Activated T-helper 9 cell treated with anti-CD3 and anti-CD28 coated beads, Interleukin-2, amount 50 U/mL, for 16 hours (primary cell): ENCODE measurements around the gene DMBT1.

Experiments
- DNase-seq: peaks from one replicate; pipeline ENCODE4 v3.0.0-alpha.2; 2020; ENCODE audit warnings: low read depth

The DMBT1 gene

DNA sequence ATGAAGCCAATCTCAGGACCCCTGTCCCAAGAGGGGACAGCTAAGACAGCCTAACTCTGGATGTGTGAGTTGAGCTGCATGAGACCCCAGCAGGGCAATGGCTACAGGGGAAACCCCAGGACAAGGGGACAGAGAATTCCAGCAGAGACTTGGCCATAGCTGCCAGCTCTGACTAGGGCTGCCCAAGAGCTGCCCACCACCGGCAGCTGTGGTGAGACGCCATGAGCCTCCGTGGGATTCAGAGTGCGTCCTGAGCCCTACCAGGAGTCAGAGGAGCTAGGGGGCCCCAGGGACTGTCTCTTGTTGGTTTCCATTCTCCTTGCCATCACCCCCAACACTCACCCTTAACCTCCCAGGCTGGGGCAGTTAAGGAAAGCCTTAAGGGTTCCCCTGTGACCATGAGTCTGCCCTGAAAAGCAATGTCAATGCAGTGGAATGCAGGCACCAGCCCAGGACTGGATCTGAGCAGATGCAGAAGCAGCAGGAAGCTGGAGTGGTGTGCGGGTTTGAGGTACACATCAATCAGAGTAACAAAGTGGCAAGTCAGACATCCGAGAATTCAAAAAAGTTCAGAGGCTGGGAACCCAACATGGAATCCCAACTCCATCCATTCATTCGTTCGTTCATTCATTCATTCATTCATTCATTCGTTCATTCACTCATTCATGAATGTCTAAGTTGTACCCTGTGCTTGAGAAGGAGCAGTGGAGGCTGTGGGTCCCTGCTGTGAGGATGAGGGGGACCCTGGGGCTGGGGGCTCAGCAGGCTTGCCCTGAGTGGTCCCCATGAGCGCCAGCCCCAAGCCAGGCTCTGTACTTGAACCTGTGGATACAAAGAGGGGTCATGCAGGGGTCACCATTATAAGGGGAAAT, 86.2 kb downstream of the DMBT1 start:
- DNase-seq: no peak

DNA sequence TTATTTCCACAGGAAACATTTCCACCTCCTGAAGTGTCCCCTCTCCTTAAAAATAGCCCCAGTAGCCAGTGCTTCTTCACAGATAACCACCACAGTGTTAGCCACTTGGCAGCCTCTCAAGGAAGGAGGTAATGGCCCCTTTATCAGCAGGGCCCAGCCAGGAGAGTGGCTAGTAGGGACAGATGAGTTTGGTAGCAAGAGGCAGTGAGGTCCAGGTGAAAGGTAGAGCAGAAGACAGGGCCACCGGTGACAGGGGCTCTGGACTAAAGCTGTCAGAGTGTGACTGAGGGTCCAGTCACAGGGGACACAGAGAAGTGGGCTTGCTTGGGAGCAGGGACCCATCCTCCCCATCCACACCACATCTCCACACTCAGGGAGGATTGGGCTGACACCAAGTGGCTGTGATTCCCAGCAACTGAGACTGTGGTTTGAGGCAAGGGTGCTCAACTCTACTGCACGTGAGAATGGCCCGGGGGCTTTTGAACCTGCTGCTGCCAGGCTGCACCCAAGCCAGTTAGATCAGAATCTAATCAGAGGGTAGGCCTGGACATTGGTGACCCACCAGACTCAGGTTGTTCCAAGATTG, 86.9 kb downstream of the DMBT1 start:
- no peak for DNase-seq

GRCh38 chr10:122648599-122649428, 88.3 kb downstream of the DMBT1 start:
- DNase-seq: no peak

DNA sequence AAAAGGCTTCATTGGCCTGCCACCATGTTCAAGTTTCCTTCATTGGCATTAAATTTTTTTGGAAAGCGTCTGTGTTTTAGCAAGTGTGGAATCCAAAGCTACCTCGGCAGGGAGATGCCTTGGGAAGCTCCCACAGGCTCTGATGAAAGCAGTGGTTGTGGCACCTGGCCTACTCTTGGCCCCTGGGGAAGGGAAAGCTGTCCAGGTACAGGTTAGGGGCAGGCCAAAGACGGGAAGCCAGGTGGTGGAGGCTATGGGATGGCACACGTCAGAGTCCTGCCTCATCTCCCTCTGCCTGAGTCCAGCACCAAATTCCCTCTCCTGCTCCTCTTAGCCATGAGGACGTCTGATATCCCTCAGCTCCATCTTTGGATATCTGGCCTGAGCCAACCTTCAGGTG, 89.3 kb downstream of the DMBT1 start:
- DNase-seq: no peak

DNA sequence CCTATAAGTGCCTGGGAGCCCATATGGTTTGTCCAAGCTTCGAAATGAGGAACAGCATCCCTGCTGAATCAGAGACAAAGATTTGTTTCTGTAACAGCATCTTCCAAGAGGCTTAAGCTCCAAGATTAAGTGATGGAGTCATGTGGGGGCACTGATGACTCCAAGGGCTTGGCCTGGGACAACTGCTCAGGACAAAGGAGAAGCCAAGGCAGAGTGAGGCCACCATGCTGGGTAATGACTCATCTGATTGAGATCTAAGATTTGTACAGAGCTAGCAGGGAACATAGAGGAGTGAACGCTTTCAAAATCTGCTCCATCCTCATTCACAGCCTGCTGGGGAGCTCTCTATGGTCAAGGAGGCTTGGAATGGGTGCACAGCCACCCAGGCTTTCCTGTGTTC, 89.8 kb downstream of the DMBT1 start:
- no peak for DNase-seq

DNA sequence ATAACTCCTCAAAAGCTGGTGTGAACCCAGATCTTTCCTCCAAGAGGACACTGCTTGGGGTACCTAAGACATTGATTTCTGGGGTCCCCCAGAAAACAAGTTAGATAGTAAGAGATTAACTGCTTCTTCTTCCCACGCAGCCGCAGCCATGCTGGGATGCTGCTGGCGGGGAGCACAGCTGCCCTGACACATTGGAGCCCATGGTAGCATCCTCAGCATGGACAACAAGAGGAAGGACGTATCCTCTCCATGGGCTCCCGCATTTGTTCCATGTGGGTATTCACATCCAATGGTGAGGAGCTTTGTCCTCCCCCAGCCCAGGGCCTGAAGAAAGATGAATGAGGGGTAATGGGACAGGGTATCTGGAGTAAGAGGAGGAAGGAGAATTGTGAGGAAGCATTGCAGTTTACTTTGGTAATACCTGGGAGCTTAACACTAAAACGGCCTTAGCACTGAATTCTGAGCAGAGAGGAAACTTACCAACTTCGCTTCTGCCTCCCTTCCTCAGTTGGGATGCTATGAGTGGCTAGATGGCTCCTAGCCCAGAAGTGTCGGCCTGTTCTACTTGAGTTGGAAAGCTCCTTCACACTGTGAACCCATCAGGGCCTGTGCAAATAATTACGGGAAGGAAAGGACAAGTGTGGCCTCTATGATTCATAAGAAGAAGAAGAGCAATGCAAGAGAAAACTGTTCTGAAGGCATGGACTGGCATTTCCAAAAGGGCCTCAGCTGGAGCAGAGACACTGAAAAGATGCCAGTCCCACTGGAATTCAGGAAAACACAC, 95.2 kb downstream of the DMBT1 start:
- no peak for DNase-seq

- no peak for DNase-seq
Observed at GRCh38 chr10:122656308-122656705, 95.8 kb downstream of the DMBT1 start.

DNA sequence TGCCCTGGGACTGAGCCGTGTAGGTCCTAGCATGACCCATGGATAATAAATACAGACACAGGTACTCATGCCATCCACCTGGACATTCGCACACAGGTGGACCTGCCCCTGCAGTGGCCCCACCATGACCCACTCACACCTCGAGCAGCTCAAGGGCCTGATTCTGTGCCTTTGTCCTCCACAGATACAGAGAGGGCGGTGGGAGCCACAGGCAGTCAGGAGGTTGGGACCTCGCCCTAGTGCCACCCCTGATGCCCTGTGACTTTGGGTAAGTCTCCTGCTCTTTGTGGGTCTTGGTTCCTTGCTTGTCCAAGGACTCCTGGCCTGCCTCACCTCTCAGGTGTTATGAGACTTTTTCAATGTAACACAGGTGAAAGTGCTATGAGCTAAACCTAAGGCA, 96.2 kb downstream of the DMBT1 start:
- no peak for DNase-seq

- DNase-seq: no peak
Observed at GRCh38 chr10:122657255-122657654, 96.7 kb downstream of the DMBT1 start.

DNA sequence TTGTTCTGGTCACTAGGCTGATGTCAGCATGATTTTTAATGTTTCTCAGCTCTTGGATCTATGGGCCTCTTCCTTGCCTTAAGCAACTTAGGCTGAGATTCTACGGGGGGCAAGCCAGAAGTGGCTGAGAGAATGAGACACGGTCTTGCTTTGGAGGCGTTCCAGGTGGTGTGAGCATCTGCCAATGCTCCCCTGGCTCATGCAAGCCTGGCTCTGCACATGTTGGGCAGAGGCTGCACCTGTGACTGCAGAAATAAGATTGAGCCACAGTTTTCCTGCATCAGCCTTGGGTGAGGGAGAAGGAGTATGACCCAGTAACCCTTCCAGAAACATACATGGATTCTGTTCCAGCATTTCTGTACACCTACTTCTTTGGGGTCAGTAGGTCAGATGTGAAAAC, 97.2 kb downstream of the DMBT1 start:
- DNase-seq: no peak

DNA sequence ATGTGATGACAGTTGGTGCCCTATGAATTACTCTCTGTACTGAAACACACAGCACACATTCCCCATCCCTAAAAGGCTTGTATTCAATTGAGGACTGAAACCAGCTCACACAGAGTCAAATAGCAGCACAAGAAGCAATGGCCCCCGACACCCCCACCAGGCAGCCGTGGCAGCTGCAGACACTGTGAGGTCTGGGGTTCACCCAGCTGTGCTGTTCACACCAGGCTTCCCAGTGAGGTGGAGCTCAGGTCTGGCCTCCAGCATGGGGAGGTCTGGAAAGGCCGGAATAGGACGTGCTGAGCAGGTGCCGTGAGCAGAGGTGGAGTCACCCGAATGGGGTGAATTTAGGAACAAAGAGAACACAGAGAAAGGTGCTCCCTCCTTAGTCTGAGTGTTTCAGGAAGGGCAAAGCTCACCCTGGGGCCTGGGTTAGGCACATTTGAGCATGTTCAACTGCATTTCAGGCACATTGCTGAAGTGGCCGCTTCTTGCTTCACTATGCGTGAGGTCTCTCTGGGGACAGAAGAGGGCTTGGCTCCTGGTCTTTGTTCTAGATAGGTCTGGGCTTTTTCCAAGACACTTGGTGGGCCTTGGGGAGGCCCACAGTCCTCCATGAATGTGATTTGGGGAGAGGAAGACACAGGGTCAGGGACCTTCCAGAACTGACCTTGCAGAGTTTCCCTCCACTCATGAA, 97.9 kb downstream of the DMBT1 start:
- no peak for DNase-seq

DNA sequence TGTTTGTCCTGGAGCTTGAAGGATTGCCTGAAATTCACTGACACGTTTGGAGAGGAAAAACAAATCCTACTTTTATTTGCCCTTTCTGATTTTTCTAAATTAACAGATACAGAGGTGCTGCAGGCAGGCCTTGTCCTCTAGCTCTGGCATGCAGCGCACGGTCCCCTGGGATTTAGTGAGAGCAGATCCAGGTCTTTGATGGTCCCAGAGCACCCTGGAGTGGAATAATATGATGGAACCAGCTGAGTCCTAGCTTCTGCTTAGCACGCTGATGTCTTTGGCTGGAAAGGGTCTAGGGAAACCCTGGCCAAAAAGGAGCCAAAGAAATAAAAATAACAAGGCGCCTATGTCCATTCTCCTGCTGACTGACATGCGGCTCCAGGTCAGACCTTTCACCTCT, 98.6 kb downstream of the DMBT1 start:
- DNase-seq: no peak

DNA sequence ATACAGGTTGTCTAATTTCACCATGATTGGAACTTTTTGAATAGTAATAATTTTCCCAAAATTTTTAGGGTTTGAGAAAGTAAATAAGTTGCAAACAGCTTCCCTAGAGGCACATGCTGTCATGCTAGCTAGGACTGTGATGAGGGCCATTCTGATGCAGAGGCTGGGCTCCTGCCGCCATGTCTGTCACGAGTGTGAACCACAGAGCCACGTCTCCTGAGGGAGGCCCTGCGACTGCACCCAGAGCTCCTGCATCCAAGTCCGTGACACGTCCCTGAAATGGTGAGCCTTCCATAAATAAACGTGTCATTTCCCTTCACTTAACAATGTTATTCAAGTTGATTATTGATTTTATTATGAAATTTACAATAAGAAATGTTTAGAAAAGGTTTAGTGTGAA, 99.1 kb downstream of the DMBT1 start:
- DNase-seq: no peak

DNA sequence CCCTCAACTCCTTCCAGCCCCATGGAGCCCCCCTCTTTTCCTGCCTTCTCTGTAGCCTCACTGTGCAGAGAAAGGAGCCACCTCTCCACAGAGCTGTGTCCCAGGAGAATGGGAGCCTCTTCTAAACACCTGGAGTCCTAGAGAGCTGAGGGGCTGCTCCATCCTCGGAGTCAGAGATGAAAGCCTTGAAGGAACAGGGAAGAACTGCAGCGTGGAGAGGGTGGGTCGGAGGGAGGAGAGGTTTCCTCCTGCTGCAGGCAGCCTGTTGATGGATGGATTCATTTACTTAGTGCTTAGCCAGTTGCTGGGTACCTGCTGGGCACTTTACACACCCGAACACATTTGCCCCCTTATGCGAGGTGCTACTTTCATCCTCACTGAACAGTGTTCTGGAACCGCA, 100.1 kb downstream of the DMBT1 start:
- no peak for DNase-seq

DNA sequence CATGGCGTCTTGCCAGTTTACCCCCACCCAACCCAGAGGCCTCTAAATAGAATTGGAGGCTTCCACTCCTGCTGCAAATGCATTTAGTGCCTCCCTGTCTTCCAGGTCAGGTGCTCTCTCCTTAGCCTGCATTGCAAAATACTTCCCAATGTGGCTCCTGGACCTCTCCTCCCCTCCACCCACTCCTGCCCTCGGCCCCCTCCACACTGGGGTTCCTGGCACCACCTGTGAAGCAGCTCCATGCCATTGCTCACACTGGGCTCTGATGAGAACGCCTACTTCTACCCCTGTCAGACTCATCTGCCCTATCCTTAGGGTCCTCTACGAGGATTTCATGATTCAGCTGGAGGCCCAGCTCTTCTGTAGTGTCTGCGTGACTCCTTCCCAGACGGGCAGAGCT, 101.7 kb downstream of the DMBT1 start:
- no peak for DNase-seq

DNA sequence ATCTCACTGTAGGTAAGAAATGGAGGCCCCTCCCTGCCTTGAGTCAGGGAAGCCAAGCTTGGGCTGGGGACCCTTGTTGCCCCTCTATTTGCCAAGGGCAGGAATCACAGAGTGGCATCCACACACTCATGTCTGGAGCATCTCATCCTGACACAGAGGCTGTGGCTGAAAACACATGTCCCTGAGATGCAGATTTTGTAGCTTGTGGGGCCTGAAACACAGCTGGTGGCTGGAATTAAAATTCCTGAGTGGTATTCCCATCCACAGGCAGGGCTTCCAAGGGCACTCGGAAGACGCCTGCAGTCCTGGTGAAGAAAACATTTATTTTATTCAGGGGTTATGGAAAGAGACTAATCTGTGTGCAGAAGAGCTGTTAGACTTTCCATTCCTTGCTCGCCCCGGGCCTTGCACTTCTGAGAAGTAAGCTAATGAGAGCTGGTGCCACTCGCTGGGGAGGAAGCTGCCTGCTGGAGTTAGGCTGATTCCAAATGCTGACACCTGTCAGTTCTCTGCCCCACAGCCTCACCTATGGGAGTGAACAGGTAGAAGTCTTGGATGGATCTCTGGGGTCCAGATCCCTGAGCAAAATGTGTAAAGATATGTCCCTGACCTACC, 103.1 kb downstream of the DMBT1 start:
- no peak for DNase-seq

DNA sequence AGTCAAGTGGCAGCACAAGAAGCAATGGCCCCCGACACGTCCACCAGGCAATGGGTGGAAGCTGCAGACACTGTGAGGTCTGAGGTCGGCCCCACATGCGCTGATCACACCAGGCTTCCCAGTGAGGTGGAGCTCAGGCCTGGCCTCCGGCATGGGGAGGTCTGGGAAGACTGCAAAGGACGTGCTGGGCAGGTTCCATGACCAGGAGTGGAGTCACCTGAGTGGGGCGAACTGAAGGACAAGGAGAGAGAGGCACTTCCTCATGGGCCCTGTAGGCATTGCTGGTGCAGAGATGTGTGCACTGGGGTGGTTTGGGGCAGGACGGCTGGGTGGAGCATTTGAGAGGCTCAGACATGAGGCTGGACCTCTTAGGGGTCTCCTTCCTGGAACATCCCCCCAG, 103.9 kb downstream of the DMBT1 start:
- DNase-seq: no peak

GRCh38 chr10:122665329-122665860, 104.8 kb downstream of the DMBT1 start:
- no peak for DNase-seq

DNA sequence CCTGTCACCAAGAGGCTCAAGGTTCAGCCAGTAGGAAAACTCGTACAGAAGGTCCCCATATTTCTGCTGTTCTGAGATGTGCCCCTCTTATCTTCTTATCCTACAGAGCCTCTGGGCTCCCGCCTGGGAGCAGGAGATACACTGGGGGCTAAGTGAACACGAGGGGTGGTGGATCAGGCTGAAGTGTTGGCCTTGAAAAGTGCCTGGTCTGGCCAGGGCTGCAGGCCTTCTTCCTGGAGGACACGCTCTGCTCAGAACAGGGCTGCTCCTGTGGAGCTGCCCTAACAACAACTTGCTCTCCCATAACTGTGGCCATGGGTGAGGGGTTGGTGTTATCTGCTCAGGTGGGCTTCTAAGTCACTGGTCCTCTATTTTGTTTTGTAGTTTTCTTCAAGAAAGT, 105.4 kb downstream of the DMBT1 start:
- no peak for DNase-seq

GRCh38 chr10:122669045-122669444, 108.5 kb downstream of the DMBT1 start:
- DNase-seq: no peak

DNA sequence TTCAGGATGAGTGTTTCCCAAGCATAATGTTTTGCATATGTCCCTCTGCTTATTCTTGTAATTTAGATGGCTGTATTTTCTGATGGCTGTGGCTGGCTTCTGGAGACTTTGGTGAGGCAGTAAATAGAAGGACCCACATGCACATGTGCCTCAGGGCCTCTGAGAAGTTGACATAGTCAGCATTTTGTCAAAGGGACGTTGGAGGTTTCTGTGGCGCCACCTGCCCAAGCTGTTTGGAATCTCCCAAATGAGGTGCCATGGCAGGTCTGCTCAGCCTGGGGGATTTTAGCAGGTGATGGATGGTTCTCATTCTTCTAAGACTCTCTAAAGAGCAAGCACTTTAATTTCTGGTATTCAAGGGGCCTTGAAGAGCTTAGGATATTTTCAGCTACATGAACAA, 109.3 kb downstream of the DMBT1 start:
- no peak for DNase-seq
